IgD-negative memory B cell (primary cell): ENCODE results near the gene CFAP206. TPM values are rescaled to one million over a fixed set of nuclear protein-coding genes. Genes with fewer than 3 reads are reported as not detected.

Experiments used
- polyA plus RNA-seq: library from polyadenylated mRNA; unstranded; fragments of 300-500 nt; fragmentation: Illumina TruSeq; gene quantifications from one replicate; pipeline ENCODE4 v1.2.3, GENCODE V29; 2021

Gene CFAP206
- polyA plus RNA-seq, 1 donor from 2014 or later, result not detected

Other genes starting within 250 kb of the CFAP206 start
- 10.4 TPM for gene SMIM8, start 85.4 kb upstream of the CFAP206 start, polyA plus RNA-seq
- gene GJB7, start 78.7 kb upstream of the CFAP206 start, polyA plus RNA-seq, result not detected
- 0.56 TPM for gene C6orf163, start 63.2 kb upstream of the CFAP206 start, polyA plus RNA-seq
- 20.1 TPM for gene SLC35A1, start 65.0 kb downstream of the CFAP206 start, polyA plus RNA-seq
- 22.0 TPM for gene RARS2, start 182.0 kb downstream of the CFAP206 start, polyA plus RNA-seq
- gene ORC3, start 182.2 kb downstream of the CFAP206 start, polyA plus RNA-seq, result 29.7 TPM